ENCODE data around the gene SPTAN1. TPM values are rescaled to one million over a fixed set of nuclear protein-coding genes. Genes with fewer than 3 reads are reported as not detected.
A peak's percentile ranks its signal among the peaks of the same experiment; 100 is the strongest.
"Not testable (repeated sequence)": the region's sequence is repeated elsewhere in the genome, so short reads cannot be mapped to it uniquely, and the experiment has no call there.

Gene SPTAN1
- polyA plus RNA-seq, 5 donors, result 239 to 343 (median 288) TPM

DNA sequence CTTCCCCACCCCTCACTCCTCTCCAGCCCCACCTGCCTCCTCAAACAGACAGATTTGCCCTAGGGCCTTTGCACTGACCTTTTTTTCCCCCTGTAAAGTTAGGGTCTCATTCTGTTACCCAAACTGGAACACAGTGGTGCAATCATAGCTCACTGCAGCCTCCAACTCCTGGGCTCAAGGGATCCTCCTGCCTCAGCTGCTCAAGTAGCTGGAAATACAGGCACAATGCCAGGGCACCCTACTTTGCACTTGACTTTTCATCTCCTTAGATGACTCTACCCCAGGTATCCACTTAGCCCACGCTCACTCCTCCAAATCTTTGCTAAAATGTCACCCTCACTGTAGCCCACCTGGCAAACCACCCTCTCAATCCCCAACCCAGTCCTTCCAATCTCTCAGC lies 102.1 kb downstream of the SPTAN1 start:
- no peak for DNase-seq

DNA sequence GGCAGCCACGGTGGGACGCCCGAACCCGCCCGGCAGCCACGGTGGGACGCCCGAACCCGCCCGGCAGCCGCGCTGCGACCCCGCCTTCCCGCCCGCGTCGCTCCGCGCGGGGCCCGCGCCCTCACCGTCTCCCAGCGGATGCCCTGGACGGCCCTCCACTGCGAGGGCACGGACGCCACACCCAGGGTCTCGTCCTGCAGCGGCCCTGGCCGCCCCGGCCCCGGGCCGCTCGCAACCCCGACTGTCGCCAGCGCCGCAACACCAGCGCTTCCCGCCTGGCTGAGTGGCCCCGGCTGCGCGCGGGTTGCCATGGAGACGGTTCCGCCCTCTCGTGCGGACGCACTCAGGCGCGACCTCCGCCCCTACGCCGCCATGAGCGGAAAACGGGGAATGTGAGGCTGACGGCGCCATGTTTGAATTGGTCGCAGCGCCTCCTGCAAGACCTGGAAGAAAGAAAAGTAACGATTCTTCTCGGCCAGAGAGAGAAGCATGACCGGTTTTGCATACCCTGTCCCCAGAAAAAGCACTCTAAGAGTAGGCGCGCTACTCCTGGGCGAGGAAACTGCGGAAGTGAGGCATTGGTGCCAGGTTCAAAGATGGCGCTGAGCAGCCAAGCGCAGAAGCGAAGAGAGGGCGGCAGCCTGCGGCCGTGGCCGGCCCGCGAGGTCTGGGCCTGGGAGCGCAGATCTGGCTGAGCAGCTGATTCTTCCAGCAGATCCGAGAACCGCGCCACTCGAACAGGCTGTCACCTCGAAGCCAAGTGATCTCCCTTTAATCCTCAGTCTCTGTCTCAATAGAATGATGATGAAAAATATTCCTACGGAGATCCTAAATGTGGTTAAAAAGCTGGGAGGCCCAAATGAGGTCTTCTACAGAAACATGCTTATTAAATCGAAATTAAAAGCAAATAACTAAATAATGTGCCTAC lies 104.3 kb downstream of the SPTAN1 start, which contains the start of gene DYNC2I2:
Gene DYNC2I2, minus strand, starts transcription at position 432 of the 928 bp plus-strand sequence. Its CDS starts 121 bp downstream, at position 311.
- DNase-seq, result peak; percentile 97

DNA sequence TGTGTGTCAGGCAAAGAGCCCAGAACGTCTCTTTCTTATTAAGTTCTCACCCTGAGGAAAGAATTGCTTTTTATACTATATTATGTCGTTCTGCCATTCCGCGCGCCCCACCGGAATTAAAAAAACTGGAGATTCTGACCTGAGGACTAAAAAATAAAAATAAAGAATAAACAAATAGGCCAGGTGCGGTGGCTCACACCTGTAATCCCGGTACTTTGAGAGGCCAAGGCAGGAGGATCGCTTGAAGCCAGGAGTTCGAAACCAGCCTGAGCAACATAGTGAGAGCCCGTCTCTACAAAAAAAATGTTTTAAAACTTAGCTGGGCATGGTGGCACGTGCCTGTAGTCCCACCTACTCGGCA lies 104.9 kb downstream of the SPTAN1 start:
- no peak for DNase-seq

DNA sequence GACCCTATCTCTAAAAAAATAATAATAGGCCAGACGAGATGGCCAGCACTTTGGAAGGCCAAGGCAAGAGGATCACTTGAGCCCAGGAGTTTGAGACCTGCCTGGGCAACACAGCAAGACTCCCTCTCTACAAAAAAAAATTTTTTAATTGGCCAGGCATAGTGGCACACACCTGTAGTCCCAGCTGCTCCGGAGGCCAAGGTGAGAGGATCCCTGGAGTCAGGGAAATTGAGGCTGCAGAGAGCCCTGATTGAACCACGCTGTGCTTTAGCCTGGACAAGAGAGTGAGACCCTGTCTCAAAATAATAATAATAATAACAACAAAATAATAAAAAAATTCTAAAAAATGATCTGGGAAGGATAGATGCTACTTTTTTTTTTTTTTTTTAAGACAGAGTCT lies 105.4 kb downstream of the SPTAN1 start:
- DNase-seq, result no peak

DNA sequence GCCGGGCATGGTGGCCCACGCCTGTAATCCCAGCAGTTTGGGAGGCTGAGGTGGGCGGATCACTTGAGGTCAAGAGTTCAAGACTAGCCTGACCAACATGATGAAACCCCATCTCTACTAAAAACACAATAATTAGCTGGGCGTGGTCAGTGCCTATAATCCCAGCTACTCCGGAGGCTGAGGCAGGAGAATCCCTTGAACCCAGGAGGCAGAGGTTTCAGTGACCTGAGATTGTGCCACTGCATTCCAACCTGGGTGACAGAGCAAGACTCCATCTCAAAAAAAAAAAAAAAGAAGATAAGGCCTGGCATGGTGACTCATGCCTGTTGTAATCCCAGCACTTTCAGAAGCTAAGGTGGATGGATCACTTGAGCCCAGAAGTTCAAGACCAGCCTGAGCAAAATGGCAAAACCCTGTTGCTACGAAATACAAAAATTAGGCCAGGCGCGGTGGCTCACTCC lies 114.1 kb downstream of the SPTAN1 start:
- DNase-seq, result not testable (repeated sequence)

DNA sequence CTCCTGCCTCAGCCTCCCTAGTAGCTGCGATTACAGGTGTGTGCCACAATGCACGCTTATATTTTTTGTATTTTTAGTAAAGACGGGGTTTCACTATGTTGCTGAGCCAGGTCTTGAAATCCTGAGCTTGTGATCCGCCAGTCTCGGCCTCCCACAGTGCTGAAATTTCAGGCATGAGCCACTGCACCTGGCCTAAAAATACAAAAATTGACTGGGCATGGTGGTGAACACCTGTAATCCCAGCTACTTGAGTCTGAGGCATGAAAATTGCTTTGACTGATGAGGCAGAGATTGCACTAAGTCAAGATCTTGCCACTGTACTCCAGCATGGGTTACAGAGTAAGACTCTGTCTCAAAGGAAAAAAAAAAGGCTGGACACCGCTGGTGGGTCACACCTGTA lies 117.4 kb downstream of the SPTAN1 start:
- no peak for DNase-seq

DNA sequence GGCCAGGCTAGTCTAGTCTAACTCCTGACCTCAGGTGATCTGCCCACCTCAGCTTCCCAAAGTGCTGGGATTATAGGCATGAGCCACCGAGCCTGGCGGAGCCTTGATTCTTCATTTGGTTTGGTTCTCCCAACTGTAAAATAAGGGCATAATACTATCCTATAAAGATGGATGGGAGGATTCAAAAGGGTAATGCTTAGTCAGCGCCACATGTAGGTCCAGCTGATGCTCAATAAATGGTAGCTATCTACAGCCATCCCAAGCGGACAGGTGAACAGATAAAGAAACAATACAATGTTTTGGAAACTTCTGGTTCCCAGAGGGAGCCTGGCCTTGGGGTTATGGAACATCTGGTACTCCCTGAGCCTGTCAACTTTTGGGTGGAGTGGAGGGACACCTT lies 123.0 kb downstream of the SPTAN1 start:
- no peak for DNase-seq

DNA sequence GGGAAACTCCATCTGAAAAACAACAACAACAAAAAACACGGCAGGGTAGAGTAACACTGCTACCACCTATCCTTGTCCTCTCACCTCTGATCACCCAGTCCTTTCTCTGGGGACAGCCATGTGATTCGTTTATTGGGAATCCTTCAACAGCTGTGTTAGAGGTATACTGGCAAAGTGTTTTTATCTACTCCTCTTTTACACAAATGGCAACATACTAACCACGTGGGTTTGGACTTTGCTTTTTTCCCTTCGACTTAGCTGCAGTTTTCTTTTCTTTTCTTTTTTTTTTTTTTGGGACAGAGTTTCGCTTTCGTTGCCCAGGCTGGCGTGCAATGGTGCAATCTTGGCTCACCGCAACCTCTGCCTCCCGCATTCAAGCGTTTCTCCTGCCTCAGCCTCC lies 125.4 kb downstream of the SPTAN1 start:
- no peak for DNase-seq

Other genes starting within 250 kb of the SPTAN1 start
- 10 to 100 TPM; 29.3 to 34.5 (median 33.0) TPM for gene TRUB2, start 230.1 kb upstream of the SPTAN1 start, polyA plus RNA-seq (ENCODE audit: insufficient read depth in 1 of 5, insufficient read length in 5 of 5, low replicate concordance in 1 of 5)
- gene COQ4, start 229.7 kb upstream of the SPTAN1 start, polyA plus RNA-seq (ENCODE audit: insufficient read depth in 1 of 5, insufficient read length in 5 of 5, low replicate concordance in 1 of 5), result 10 to 100 TPM; 44.2 to 75.6 (median 66.0) TPM
- 10 to 100 TPM in 2 of 5 donors, 1 to 10 TPM in 3; 7.0 to 17.3 (median 9.5) TPM for gene SLC27A4, start 212.1 kb upstream of the SPTAN1 start, polyA plus RNA-seq (ENCODE audit: insufficient read depth in 1 of 5, insufficient read length in 5 of 5, low replicate concordance in 1 of 5)
- gene URM1, start 181.2 kb upstream of the SPTAN1 start, polyA plus RNA-seq (ENCODE audit: insufficient read depth in 1 of 5, insufficient read length in 5 of 5, low replicate concordance in 1 of 5), result 10 to 100 TPM; 56.5 to 66.1 (median 58.7) TPM
- 10 to 100 TPM; 35.6 to 64.0 (median 50.3) TPM for gene CERCAM, start 131.7 kb upstream of the SPTAN1 start, polyA plus RNA-seq (ENCODE audit: insufficient read depth in 1 of 5, insufficient read length in 5 of 5, low replicate concordance in 1 of 5)
- 10 to 100 TPM; 54.5 to 64.8 (median 58.6) TPM for gene ODF2, start 96.6 kb upstream of the SPTAN1 start, polyA plus RNA-seq (ENCODE audit: insufficient read depth in 1 of 5, insufficient read length in 5 of 5, low replicate concordance in 1 of 5)
- 10 to 100 TPM; 26.3 to 30.6 (median 30.0) TPM for gene GLE1, start 47.9 kb upstream of the SPTAN1 start, polyA plus RNA-seq (ENCODE audit: insufficient read depth in 1 of 5, insufficient read length in 5 of 5, low replicate concordance in 1 of 5)
- gene DYNC2I2, start 104.3 kb downstream of the SPTAN1 start, polyA plus RNA-seq (ENCODE audit: insufficient read depth in 1 of 5, insufficient read length in 5 of 5, low replicate concordance in 1 of 5), result 10 to 100 TPM; 38.7 to 66.0 (median 46.9) TPM
- gene SET, start 136.6 kb downstream of the SPTAN1 start, polyA plus RNA-seq (ENCODE audit: insufficient read depth in 1 of 5, insufficient read length in 5 of 5, low replicate concordance in 1 of 5), result 100 to 1,000 TPM; 498 to 635 (median 599) TPM
- 10 to 100 TPM; 11.6 to 13.8 (median 12.8) TPM for gene PKN3, start 149.9 kb downstream of the SPTAN1 start, polyA plus RNA-seq (ENCODE audit: insufficient read depth in 1 of 5, insufficient read length in 5 of 5, low replicate concordance in 1 of 5)
- gene ZDHHC12, start 171.5 kb downstream of the SPTAN1 start, polyA plus RNA-seq (ENCODE audit: insufficient read depth in 1 of 5, insufficient read length in 5 of 5, low replicate concordance in 1 of 5), result 10 to 100 TPM in 2 of 5 donors, 1 to 10 TPM in 3; 8.3 to 14.6 (median 9.6) TPM
- 10 to 100 TPM; 20.4 to 32.3 (median 28.7) TPM for gene ZER1, start 219.3 kb downstream of the SPTAN1 start, polyA plus RNA-seq (ENCODE audit: insufficient read depth in 1 of 5, insufficient read length in 5 of 5, low replicate concordance in 1 of 5)
- 10 to 100 TPM; 20.5 to 30.0 (median 26.3) TPM for gene TBC1D13, start 234.7 kb downstream of the SPTAN1 start, polyA plus RNA-seq (ENCODE audit: insufficient read depth in 1 of 5, insufficient read length in 5 of 5, low replicate concordance in 1 of 5)